ENCODE measurements around the gene MYCBPAP. TPM values are rescaled to one million over a fixed set of nuclear protein-coding genes. Genes with fewer than 3 reads are reported as not detected.
"Not testable (repeated sequence)": the region's sequence is repeated elsewhere in the genome, so short reads cannot be mapped to it uniquely, and the experiment has no call there.

The MYCBPAP gene
- total RNA-seq, 3 donors from 2014 or later = 0.26 to 0.49 (median 0.30) TPM

GRCh38 chr17:50467855-50468303, 40.4 kb upstream of the MYCBPAP start:
- DNase-seq = no peak
- peaks cover 25% of the 10 kb centered on the region for H3K27me3 Mint-ChIP-seq (ENCODE audit: low read depth)
- H3K4me1 Mint-ChIP-seq (ENCODE audit: low read depth) = peaks cover 6% of the 10 kb centered on the region
- H3K36me3 Mint-ChIP-seq (ENCODE audit: insufficient read depth) = peaks cover 4% of the 10 kb centered on the region
- no peaks in the 10 kb centered on the region for H3K9me3 Mint-ChIP-seq
- H3K4me3 Mint-ChIP-seq = peak overlapping the region; percentile 56
- ATAC-seq = no peak

GRCh38 chr17:50468304-50469207, 39.7 kb upstream of the MYCBPAP start, which contains the start of gene CHAD:
Gene CHAD (minus strand): TSS chr17:50468880. CDS start chr17:50468813, 67 bp downstream.
- Mint-ChIP-seq H3K9me3 (no peaks in the 10 kb centered on the region), H3K27me3 (ENCODE audit: low read depth) (peaks cover 25% of the 10 kb centered on the region), H3K36me3 (ENCODE audit: insufficient read depth) (peaks cover 4% of the 10 kb centered on the region), H3K4me1 (ENCODE audit: low read depth) (peaks cover 6% of the 10 kb centered on the region), H3K4me3 (peak within 1 kb of the TSS; percentile 56)
- ATAC-seq (peak; percentile 50 to 57), DNase-seq (no peak)

GRCh38 chr17:50469208-50469605, 39.0 kb upstream of the MYCBPAP start:
- Mint-ChIP-seq H3K4me3 (no peak overlapping the region), H3K4me1 (ENCODE audit: low read depth) (peaks cover 6% of the 10 kb centered on the region), H3K9me3 (no peaks in the 10 kb centered on the region), H3K27me3 (ENCODE audit: low read depth) (peaks cover 25% of the 10 kb centered on the region), H3K36me3 (ENCODE audit: insufficient read depth) (peaks cover 4% of the 10 kb centered on the region)
- peak; percentile 12 to 35 for ATAC-seq
- no peak for DNase-seq

GRCh38 chr17:50469671-50470305, 38.5 kb upstream of the MYCBPAP start:
- Mint-ChIP-seq H3K27me3 (ENCODE audit: low read depth) (peaks cover 25% of the 10 kb centered on the region), H3K36me3 (ENCODE audit: insufficient read depth) (peaks cover 5% of the 10 kb centered on the region), H3K4me1 (ENCODE audit: low read depth) (peaks cover 6% of the 10 kb centered on the region), H3K4me3 (no peak overlapping the region), H3K9me3 (no peaks in the 10 kb centered on the region)
- DNase-seq (no peak), ATAC-seq (no peak)

- ATAC-seq (no peak), DNase-seq (no peak)
- Mint-ChIP-seq H3K9me3 (no peaks in the 10 kb centered on the region), H3K36me3 (ENCODE audit: insufficient read depth) (peaks cover 5% of the 10 kb centered on the region), H3K4me1 (ENCODE audit: low read depth) (peaks cover 6% of the 10 kb centered on the region), H3K27me3 (ENCODE audit: low read depth) (peaks cover 25% of the 10 kb centered on the region), H3K4me3 (no peak overlapping the region)
Observed at GRCh38 chr17:50470426-50470825, 37.8 kb upstream of the MYCBPAP start.

- Mint-ChIP-seq H3K4me1 (ENCODE audit: low read depth) (peaks cover 6% of the 10 kb centered on the region), H3K36me3 (ENCODE audit: insufficient read depth) (peaks cover 5% of the 10 kb centered on the region), H3K9me3 (no peaks in the 10 kb centered on the region), H3K4me3 (no peak overlapping the region), H3K27me3 (ENCODE audit: low read depth) (peaks cover 26% of the 10 kb centered on the region)
- ATAC-seq = no peak
- DNase-seq = no peak
Observed at GRCh38 chr17:50471009-50471905, 37.0 kb upstream of the MYCBPAP start.

- no peak for DNase-seq
- H3K4me1 Mint-ChIP-seq (ENCODE audit: low read depth) = peaks cover 4% of the 10 kb centered on the region
- H3K9me3 Mint-ChIP-seq = no peaks in the 10 kb centered on the region
- H3K36me3 Mint-ChIP-seq (ENCODE audit: insufficient read depth) = peaks cover 5% of the 10 kb centered on the region
- H3K27me3 Mint-ChIP-seq (ENCODE audit: low read depth) = peaks cover 28% of the 10 kb centered on the region
- H3K4me3 Mint-ChIP-seq = no peak overlapping the region
- no peak for ATAC-seq
Observed at GRCh38 chr17:50472286-50472685, 36.0 kb upstream of the MYCBPAP start.

GRCh38 chr17:50472761-50473161, 35.5 kb upstream of the MYCBPAP start:
- not testable (repeated sequence) for DNase-seq; H3K36me3 Mint-ChIP-seq (ENCODE audit: insufficient read depth); ATAC-seq; H3K4me1 Mint-ChIP-seq (ENCODE audit: low read depth); H3K9me3 Mint-ChIP-seq; H3K4me3 Mint-ChIP-seq
- peaks cover 23% of the 10 kb centered on the region for H3K27me3 Mint-ChIP-seq (ENCODE audit: low read depth)

GRCh38 chr17:50473901-50474300, 34.3 kb upstream of the MYCBPAP start:
- Mint-ChIP-seq H3K36me3 (ENCODE audit: insufficient read depth) (peaks cover 5% of the 10 kb centered on the region), H3K4me3 (no peak overlapping the region), H3K27me3 (ENCODE audit: low read depth) (peaks cover 15% of the 10 kb centered on the region), H3K4me1 (ENCODE audit: low read depth) (peaks cover 7% of the 10 kb centered on the region), H3K9me3 (no peaks in the 10 kb centered on the region)
- DNase-seq (no peak), ATAC-seq (no peak)

DNA sequence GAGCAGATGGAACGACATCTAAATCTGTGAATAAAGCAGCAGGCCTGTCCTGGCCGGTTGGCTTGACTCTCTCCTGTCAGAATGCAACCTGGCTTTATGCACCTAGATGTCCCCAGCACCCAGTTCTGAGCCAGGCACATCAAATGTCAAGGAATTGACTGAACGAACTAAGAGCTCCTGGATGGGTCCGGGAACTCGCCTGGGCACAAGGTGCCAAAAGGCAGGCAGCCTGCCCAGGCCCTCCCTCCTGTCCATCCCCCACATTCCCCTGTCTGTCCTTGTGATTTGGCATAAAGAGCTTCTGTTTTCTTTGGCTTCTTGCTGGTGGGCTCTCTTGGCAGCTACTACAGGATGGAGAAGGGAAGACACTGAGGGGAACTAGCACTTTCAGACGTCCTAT, 33.7 kb upstream of the MYCBPAP start:
- peaks cover 5% of the 10 kb centered on the region for H3K36me3 Mint-ChIP-seq (ENCODE audit: insufficient read depth)
- no peaks in the 10 kb centered on the region for H3K9me3 Mint-ChIP-seq
- no peak for ATAC-seq
- H3K4me1 Mint-ChIP-seq (ENCODE audit: low read depth) = peaks cover 9% of the 10 kb centered on the region
- DNase-seq = no peak
- peaks cover 15% of the 10 kb centered on the region for H3K27me3 Mint-ChIP-seq (ENCODE audit: low read depth)
- no peak overlapping the region for H3K4me3 Mint-ChIP-seq

DNA sequence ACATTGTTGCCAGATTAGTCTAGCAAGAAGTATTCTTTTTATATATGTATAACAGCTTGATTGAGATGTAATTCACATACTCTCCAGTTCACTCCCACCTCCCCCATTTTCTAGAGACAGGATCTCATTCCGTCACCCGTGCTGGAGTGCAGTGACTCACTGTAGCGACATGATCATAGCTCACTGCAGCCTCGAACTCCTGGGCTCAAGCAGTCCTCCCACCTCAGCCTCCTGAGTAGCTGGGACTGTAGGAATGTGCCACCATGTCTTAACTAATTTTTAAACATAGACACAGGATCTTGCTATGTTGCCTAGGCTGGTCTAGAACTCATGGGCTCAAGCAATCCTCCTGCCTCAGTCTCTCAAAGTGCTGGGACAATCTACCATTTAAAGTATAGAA, 32.9 kb upstream of the MYCBPAP start:
- no peaks in the 10 kb centered on the region for H3K9me3 Mint-ChIP-seq
- H3K27me3 Mint-ChIP-seq (ENCODE audit: low read depth) = peaks cover 9% of the 10 kb centered on the region
- no peak overlapping the region for H3K4me3 Mint-ChIP-seq
- ATAC-seq (no peak), DNase-seq (no peak)
- H3K36me3 Mint-ChIP-seq (ENCODE audit: insufficient read depth) = peaks cover 5% of the 10 kb centered on the region
- H3K4me1 Mint-ChIP-seq (ENCODE audit: low read depth) = peaks cover 17% of the 10 kb centered on the region

- not testable (repeated sequence) for ATAC-seq; H3K27me3 Mint-ChIP-seq (ENCODE audit: low read depth); H3K36me3 Mint-ChIP-seq (ENCODE audit: insufficient read depth); H3K4me3 Mint-ChIP-seq; H3K9me3 Mint-ChIP-seq; DNase-seq
- peaks cover 21% of the 10 kb centered on the region for H3K4me1 Mint-ChIP-seq (ENCODE audit: low read depth)
Observed at GRCh38 chr17:50475775-50476544, 32.3 kb upstream of the MYCBPAP start.

DNA sequence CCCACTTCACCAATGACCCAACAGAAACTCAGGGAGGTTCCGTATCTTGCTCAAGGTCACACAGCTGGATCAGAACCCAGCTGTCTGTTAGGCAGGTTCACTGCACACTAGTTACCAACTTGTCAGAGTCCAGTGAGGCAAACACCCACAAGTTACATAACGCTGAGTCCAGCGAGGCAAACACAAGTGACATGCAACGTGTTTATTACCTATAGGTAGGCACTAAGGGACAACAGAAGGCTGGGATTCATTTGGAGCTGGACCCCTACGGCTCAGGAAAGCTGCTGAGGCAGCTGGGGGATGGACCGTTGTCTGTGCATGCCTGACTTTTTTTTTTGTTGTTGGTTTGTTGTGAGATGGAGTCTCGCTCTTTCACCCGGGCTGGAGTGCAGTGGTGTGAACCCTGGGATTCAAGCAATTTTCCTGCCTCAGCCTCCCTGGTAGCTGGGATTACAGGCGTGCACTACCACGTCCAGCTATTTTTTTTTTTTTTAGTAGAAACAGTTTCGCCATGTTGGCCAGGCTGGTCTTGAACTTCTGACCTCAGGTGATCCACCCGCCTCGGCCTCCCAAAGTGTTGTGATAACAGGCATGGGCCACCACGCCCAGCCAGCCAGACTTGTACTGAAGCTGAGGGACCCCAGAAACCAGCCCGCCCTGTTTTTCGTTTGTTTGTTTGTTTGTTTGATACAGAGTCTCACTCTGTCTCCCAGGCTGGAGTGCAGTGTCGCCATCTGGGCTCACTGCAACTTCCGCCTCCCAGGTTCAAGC, 31.5 kb upstream of the MYCBPAP start:
- peaks cover 5% of the 10 kb centered on the region for H3K36me3 Mint-ChIP-seq (ENCODE audit: insufficient read depth)
- no peak for DNase-seq
- H3K27me3 Mint-ChIP-seq (ENCODE audit: low read depth) = peaks cover 4% of the 10 kb centered on the region
- no peak for ATAC-seq
- H3K4me1 Mint-ChIP-seq (ENCODE audit: low read depth) = peaks cover 21% of the 10 kb centered on the region
- no peaks in the 10 kb centered on the region for H3K9me3 Mint-ChIP-seq
- no peak overlapping the region for H3K4me3 Mint-ChIP-seq
